ENCODE data around the gene RIMS4.

RIMS4 gene

DNA sequence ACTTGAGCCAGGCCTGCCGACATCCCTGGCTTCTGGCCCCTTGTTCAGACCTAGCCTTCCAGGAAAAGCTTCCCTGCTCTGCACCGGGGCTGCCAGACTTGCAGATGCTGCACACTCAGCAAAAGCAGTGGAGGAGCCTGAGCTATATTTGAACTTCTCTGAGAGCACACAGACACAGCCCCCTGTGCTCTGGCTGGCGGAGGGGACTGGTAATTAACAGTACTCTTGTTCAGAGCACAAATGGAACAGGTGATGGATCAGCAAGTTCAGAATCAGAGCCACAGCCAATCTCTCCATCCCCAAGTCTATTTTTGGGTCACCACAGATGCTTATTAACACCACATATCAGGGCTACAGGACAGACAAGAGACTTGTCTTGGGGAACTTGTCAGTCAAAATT lies 27.6 kb upstream of the RIMS4 start:
- no peaks in the 10 kb centered on the region for H4K20me1 ChIP-seq (ENCODE audit: insufficient read depth, low read length)
- TF ChIP-seq CTCF (IDR thresholded peaks at IDR 0.05; ENCODE audit: low read length) = no peak
- no peak for TF ChIP-seq EZH2phosphoT487 (IDR thresholded peaks at IDR 0.05; ENCODE audit: low read length)
- no peak for TF ChIP-seq EZH2 (optimal IDR thresholded peaks at IDR 0.05; ENCODE audit: low read depth, low read length)

GRCh38 chr20:44836601-44837120 lies 26.3 kb upstream of the RIMS4 start:
- DNase-seq = no peak
- Histone ChIP-seq H3K27me3 (replicated peaks; ENCODE audit: insufficient read depth, low read length) (0 out of 2 replicates have a peak, but pooled peaks cover 3% of the 10 kb centered on the region), H4K20me1 (ENCODE audit: insufficient read depth, low read length) (no peaks in the 10 kb centered on the region), H3K36me3 (replicated peaks; ENCODE audit: insufficient read depth, low read length) (no peaks in the 10 kb centered on the region), H3K79me2 (ENCODE audit: low read length) (no peaks in the 10 kb centered on the region), H2AFZ (ENCODE audit: low read length) (no peak overlapping the region), H3K27ac (ENCODE audit: low read length) (no peak overlapping the region), H3K4me3 (ENCODE audit: low read length) (no peak overlapping the region), H3K9ac (ENCODE audit: low read length) (no peak overlapping the region), H3F3A (ENCODE audit: insufficient read depth, low read length) (no peaks in the 10 kb centered on the region), H3K4me2 (ENCODE audit: low read depth, low read length) (no peak overlapping the region), H3K9me3 (replicated peaks; ENCODE audit: insufficient read depth, low read length) (no peaks in the 10 kb centered on the region), H3K9me2 (replicated peaks; ENCODE audit: insufficient read depth, low read length) (no peaks in the 10 kb centered on the region), H3K4me1 (ENCODE audit: low read length) (0 out of 2 replicates have a peak, but pooled peaks cover 8% of the 10 kb centered on the region)
- TF ChIP-seq CTCF (IDR thresholded peaks at IDR 0.05; ENCODE audit: low read length) = no peak
- no peak for TF ChIP-seq EZH2phosphoT487 (IDR thresholded peaks at IDR 0.05; ENCODE audit: low read length)
- no peak for TF ChIP-seq EZH2 (optimal IDR thresholded peaks at IDR 0.05; ENCODE audit: low read depth, low read length)

More for the DNA sequence above, 27.6 kb upstream of the RIMS4 start:
- Histone ChIP-seq H3K4me1 (ENCODE audit: low read length) (0 out of 2 replicates have a peak, but pooled peaks cover 8% of the 10 kb centered on the region), H3K9me2 (replicated peaks; ENCODE audit: insufficient read depth, low read length) (no peaks in the 10 kb centered on the region), H3K27ac (ENCODE audit: low read length) (no peak overlapping the region), H3F3A (ENCODE audit: insufficient read depth, low read length) (no peaks in the 10 kb centered on the region), H3K9me3 (replicated peaks; ENCODE audit: insufficient read depth, low read length) (no peaks in the 10 kb centered on the region), H3K4me2 (ENCODE audit: low read depth, low read length) (0 out of 2 replicates have a peak overlapping the region, but pooled peaks have one; percentile 1), H3K27me3 (replicated peaks; ENCODE audit: insufficient read depth, low read length) (0 out of 2 replicates have a peak, but pooled peaks cover under 1% of the 10 kb centered on the region), H3K9ac (ENCODE audit: low read length) (no peak overlapping the region), H3K79me2 (ENCODE audit: low read length) (no peaks in the 10 kb centered on the region), H2AFZ (ENCODE audit: low read length) (no peak overlapping the region), H3K4me3 (ENCODE audit: low read length) (no peak overlapping the region), H3K36me3 (replicated peaks; ENCODE audit: insufficient read depth, low read length) (no peaks in the 10 kb centered on the region)
- DNase-seq = no peak

- Histone ChIP-seq H2AFZ (ENCODE audit: low read length) (no peak overlapping the region), H3K79me2 (ENCODE audit: low read length) (no peaks in the 10 kb centered on the region), H4K20me1 (ENCODE audit: insufficient read depth, low read length) (no peaks in the 10 kb centered on the region), H3K4me1 (ENCODE audit: low read length) (0 out of 2 replicates have a peak, but pooled peaks cover 8% of the 10 kb centered on the region), H3K27ac (ENCODE audit: low read length) (no peak overlapping the region), H3K4me3 (ENCODE audit: low read length) (no peak overlapping the region), H3F3A (ENCODE audit: insufficient read depth, low read length) (no peaks in the 10 kb centered on the region), H3K9me2 (replicated peaks; ENCODE audit: insufficient read depth, low read length) (no peaks in the 10 kb centered on the region), H3K27me3 (replicated peaks; ENCODE audit: insufficient read depth, low read length) (0 out of 2 replicates have a peak, but pooled peaks cover 3% of the 10 kb centered on the region), H3K36me3 (replicated peaks; ENCODE audit: insufficient read depth, low read length) (no peaks in the 10 kb centered on the region), H3K4me2 (ENCODE audit: low read depth, low read length) (no peak overlapping the region), H3K9ac (ENCODE audit: low read length) (no peak overlapping the region), H3K9me3 (replicated peaks; ENCODE audit: insufficient read depth, low read length) (no peaks in the 10 kb centered on the region)
- TF ChIP-seq EZH2phosphoT487 (IDR thresholded peaks at IDR 0.05; ENCODE audit: low read length) (no peak), CTCF (IDR thresholded peaks at IDR 0.05; ENCODE audit: low read length) (no peak), EZH2 (optimal IDR thresholded peaks at IDR 0.05; ENCODE audit: low read depth, low read length) (no peak)
- no peak for DNase-seq
Observed at GRCh38 chr20:44835661-44836221, 25.4 kb upstream of the RIMS4 start.

All from MM.1S (cell line).